ENCODE measurements around the gene COL15A1.

The COL15A1 gene

DNA sequence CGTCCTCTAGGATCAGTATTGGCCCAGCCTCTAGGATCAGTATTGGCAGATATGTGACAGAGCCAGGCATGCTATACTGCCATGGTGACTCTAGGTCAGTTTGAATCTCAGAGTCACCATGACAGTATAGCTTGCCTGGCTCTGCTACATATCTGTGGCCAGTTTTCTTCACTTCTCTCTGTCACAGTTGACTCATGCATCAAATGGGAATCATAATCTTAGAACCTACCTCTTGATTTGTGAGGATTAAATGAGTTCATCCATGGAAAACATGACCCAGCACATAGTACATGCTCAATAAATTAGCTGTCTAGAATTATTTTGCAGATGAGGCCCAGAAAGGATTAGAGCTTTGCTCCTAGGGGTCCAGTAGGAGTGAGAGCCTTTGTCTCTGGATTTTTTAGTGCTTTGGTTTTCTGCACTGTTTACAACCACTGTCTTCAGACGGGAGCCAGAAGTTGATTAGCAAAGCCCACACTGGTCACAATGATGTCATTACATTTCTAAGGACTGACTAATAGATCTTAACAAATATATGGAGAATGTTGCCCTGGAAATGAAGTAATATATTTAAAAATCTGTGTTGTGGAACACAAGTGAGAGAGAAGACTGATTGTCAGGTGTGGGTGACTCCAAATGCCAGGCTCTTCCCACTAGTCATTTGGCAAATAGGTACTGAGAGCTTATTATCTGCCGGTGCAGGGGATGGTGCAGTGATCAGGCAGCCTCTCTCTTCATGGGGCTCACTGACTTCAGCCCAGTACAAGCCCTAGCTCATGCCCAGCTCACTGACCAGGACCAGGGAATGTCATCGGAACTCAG, 76.0 kb downstream of the COL15A1 start:
- in situ Hi-C loops (cut with HindIII; ENCODE audit: low pct_ligation_motif_present, low pct_unique_long_range_greater_than_20kb, low sequenced_read_pairs): no loop called here
- DNase-seq: no peak

DNA sequence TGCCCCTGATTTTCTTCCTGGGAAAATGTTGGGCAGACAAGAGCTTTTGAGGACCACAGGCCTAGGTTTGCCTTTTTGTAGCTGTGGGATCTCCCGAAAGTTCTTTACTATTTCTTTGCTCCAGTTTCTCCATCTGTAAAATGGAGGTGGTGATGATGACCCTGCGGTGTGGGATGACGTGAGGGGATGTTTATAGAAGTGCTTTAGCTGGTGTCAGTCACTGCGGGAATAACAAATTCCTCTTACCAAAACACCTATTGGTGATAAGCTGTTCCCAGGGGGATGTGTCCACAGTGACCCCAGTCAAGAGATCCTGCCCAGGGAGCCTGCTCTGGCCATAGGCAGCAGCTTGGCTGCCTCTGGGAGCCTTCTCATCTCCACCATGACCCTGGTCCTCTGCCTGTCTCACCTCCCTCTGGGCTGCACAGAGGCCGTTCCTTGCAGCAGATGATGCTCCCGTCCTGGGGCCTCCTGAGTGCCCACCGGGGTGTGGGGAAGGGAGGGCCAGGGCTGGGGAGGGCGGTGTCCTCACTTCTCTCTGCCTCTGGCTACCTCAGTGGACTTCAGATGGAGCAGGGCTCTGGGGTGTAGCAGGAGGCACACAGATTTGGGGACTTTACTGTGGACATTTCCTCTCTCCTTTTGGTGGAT, 77.2 kb downstream of the COL15A1 start:
- in situ Hi-C loops (cut with HindIII; ENCODE audit: low pct_ligation_motif_present, low pct_unique_long_range_greater_than_20kb, low sequenced_read_pairs): no loop called here

DNA sequence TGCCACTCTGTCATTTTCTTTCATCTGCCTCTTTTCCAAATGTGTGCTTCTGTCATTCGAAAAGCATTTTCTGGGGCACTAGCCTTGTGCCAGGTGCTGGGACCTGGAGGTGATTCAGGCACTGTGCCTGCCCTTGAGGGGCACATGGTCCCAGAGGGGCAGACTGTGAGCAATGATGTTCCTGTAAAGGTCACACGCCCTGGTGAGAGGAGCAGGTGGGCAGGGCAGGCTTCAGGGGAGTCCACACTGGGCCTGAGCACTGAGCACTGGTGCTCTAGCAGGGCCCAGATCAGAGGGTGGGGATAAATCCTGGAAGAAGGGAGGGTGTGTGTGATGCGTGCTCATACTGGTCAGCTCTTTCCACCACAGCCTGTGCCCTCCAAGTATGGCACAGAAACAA, 77.8 kb downstream of the COL15A1 start:
- DNase-seq: no peak
- in situ Hi-C loops (cut with HindIII; ENCODE audit: low pct_ligation_motif_present, low pct_unique_long_range_greater_than_20kb, low sequenced_read_pairs): no loop called here

More for the DNA sequence above, 77.2 kb downstream of the COL15A1 start:
- DNase-seq: no peak

DNA sequence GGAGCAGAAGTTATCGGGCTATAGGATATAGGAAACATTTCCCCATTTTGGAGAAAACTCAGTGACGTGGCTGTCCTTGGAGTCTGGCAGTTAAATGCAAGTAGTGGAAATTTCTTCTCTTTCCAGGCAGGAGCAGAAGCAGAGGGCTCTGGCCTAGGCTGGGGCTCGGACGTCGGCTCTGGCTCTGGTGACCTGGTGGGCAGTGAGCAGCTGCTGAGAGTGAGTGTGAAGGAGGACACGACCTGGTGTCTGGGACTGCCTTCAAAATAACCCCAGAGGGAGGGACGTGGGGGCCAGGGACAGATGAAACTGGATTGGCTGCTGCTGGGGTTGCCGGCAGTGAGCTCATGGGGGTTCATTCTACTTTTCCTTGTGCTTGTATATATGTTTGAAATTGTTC, 79.5 kb downstream of the COL15A1 start:
- in situ Hi-C loops (cut with HindIII; ENCODE audit: low pct_ligation_motif_present, low pct_unique_long_range_greater_than_20kb, low sequenced_read_pairs): no loop called here
- no peak for DNase-seq

DNA sequence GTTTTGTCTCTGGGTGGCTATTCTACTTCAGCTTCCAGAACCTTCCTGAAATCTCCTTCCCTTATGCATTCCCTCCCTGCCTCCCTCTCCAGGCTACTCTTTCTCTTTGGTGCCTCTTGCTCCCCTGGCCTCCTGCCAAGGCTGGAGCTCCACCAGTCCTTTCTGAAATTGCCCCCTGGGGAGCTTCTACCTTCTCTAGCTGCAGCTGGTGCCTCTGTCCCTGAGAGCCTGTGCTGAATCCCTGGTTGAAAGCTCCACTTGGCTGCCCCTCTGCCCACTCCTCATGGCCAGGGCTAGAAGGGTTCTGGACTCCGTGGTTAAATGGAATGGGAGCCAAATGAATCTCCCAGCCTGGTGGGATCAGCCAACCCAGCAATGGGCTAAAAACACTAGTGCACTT, 80.1 kb downstream of the COL15A1 start:
- in situ Hi-C loops (cut with HindIII; ENCODE audit: low pct_ligation_motif_present, low pct_unique_long_range_greater_than_20kb, low sequenced_read_pairs): no loop called here
- DNase-seq: no peak

DNA sequence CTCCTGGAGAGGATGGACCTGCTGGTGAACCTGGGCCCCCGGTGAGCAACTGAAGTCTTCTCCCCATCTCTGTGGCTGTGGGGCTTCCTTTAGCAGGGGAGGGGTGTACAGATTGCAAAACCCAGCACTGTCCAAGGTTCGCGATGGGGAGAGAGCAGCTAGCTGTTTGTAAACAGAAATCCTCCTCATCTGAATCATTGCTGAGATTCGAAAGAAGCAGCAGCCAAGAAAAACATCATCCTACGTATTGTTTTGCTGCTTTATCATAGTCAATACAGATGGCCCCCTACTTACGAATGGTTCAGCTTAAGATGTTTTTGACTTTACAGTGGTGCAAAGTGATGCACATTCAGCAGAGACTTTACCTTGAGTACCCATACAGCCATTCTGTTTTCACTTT, 81.3 kb downstream of the COL15A1 start:
- in situ Hi-C loops (cut with HindIII; ENCODE audit: low pct_ligation_motif_present, low pct_unique_long_range_greater_than_20kb, low sequenced_read_pairs): no loop called here
- no peak for DNase-seq

DNA sequence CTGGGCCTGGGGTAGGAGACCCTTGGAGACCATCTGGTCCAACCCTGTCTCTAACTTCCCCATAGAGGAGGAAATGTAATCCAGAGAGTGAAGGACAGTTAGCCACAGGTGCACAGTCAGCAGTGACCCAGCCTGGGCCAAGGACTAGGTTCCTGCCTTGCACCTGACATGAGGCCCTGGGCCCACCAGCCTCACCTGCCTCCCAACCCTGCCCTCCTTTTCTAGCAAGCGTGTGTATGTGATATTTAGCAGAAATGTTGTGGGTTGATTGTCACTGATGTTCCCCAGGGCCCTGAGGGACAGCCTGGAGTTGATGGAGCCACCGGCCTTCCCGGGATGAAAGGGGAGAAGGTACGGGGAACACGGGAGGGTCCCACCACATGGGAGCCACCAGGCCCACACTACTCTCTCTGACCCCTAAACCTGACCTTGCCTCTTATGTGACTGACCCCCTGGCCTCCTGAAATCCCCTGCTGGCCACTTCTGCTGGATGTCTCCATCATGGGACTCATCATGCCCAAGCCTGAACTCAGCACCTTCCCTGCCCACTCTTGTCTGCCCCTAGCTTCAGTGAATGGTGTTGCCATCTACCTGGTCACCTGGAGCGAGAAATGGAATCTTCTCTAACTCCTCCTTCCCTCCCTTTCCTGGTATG, 82.0 kb downstream of the COL15A1 start:
- no peak for DNase-seq
- in situ Hi-C loops (cut with HindIII; ENCODE audit: low pct_ligation_motif_present, low pct_unique_long_range_greater_than_20kb, low sequenced_read_pairs): no loop called here

DNA sequence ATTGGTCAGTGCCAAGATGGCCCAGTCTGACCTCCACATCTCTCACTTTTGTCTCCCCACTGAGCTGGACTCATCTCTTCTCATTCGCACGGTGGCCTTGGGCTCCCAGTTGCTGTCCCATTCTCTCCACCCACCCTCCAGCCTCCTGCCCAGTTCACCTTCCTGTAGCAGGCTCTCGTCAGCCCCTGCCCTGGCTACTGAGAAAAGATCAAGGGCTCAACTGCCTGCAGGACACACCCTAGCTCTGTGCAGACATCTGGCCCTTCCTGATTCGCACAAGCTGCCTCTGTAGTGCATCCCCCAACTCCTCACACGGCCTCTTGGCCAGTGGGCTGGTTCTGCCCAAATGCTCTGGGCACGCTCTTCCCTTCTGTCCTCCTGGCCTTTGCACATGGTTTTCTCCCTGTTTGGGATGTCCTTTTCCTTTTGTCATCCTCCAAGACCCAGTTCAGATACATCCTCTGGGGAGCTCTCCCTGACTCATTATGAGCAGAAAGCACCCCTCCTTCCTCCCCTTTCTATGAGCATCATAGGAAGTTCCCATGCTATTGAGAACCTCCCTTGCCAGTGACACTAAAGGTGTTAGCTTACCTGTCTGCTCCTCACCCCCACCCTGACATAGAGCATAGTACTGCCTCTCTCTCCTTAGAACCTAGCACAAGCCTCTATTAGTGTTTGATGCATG, 82.7 kb downstream of the COL15A1 start:
- in situ Hi-C loops (cut with HindIII; ENCODE audit: low pct_ligation_motif_present, low pct_unique_long_range_greater_than_20kb, low sequenced_read_pairs): no loop called here

DNA sequence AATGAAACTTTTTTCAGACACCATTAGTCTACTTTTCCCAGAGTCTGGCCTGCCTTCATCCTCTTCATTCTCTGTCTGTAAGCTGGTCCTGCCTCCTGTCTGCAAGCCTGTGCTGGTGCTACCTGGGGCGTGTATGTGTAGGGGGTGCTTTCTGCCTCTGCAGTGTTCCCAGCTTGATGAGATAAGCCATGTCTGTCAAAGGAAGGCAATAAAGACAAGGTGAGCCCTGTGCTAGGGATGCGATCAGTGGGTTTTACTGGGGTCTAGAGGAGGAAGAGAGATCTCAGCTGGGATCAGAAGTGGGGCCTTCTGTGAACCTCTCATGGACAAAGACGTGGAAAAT, 83.2 kb downstream of the COL15A1 start:
- in situ Hi-C loops (cut with HindIII; ENCODE audit: low pct_ligation_motif_present, low pct_unique_long_range_greater_than_20kb, low sequenced_read_pairs): no loop called here
- no peak for DNase-seq

More for the DNA sequence above, 82.7 kb downstream of the COL15A1 start:
- DNase-seq: no peak

DNA sequence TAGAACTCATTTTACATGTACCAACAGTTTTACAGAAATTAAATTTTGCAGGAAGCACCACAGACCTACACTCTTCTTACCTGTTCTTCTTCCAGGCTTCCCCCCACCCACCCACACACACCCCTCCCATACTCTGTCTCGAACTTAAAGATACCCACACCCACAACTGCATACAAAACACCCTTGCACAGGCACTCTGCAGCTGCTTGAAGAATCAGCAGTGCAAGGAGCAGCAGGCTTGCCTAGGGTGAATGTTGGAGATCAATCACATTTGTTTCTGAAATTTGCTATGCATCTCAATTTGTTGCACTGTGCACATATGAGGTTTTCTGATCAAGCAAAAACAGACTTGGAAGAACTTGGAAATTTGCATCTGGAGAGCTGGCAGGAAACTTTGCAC, 83.7 kb downstream of the COL15A1 start:
- in situ Hi-C loops (cut with HindIII; ENCODE audit: low pct_ligation_motif_present, low pct_unique_long_range_greater_than_20kb, low sequenced_read_pairs): no loop called here
- no peak for DNase-seq

DNA sequence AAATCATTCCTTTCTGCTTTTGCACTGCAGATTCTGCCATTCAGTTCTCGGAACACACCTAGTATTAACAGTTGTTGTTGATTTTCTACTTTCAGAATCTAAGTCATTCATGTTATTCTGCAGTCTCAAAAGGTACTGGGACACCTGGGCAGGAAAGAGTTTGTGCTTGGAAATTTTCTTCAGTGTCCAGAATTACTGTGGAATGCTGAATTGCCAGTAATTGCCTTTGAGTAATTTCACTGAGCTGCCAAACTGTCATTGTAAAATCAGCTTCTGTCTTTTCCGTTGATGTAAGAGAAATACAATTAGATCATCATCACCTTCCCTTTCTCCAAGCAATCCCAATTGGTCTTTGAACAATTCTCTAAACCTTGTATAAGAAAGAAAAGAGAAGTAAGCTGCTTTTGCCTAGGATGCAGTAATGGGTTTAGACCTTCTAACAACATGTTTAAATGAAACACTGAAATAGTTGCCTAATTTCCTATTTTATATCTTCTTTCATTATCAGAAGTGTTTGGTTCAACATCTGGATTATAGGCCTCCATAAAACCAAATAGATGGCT, 85.5 kb downstream of the COL15A1 start:
- in situ Hi-C loops (cut with HindIII; ENCODE audit: low pct_ligation_motif_present, low pct_unique_long_range_greater_than_20kb, low sequenced_read_pairs): no loop called here
- no peak for DNase-seq

DNA sequence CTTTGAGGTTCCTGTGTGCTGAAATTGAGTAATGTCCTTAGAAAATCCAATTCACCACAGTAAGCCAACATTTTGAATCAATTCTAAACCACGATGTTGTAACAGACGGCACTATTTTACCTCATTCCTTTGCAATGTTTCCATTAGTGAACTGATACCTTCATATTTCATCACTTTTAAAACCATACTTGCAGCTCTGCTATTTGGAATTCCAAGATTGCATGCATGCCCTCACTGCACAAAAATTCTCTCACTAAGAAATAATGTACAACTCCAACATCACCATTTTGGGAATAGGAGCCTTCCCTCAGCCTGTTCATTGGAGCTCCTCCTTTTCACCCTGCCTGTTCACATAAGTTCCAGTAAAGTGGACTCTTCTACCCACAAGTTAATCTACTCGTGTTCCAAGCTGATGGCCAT, 86.4 kb downstream of the COL15A1 start:
- in situ Hi-C loops (cut with HindIII; ENCODE audit: low pct_ligation_motif_present, low pct_unique_long_range_greater_than_20kb, low sequenced_read_pairs): no loop called here
- DNase-seq: no peak

DNA sequence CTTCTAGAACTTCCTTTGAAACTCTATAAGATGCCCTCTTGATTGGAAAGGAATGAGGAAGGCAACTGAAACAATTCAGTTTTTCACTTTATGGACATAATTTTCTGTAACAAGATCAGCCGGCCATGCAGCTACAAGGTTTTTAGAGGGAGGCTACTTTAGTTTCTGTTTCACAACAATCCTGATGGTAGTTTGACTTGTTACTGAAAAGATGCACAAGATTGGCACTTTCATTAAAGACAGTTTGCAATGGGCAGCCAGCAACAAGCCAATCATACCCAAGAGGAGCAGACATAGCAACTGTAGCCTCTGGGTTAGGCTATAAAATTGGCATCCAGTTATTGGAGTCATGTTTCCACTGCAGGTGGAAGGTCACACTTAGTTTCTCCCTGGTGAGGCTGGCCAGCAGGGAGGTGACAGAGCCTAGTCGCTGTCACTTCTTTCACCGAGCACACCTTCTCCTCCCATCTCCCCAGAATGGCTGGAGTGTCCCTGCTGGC, 87.0 kb downstream of the COL15A1 start:
- no peak for DNase-seq
- in situ Hi-C loops (cut with HindIII; ENCODE audit: low pct_ligation_motif_present, low pct_unique_long_range_greater_than_20kb, low sequenced_read_pairs): no loop called here

DNA sequence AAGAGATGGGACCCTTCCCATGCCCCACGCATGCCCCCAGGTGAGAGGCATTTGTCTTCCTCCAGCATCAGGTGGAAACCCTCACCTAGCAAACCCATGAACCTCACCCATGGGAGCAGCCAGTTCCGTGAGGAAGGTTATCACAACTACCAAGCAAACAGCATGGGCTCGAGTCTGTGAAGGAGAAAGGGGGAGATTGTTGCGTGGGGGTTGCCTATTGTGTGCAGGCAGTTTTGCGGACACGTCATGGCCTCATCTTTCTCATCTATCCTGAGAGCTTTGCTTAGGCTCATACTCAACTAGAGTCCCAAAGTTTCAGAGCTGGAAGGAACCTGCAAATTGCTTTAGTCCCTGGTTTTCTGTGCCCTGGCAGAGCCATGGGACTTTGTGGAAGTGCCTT, 87.6 kb downstream of the COL15A1 start:
- in situ Hi-C loops (cut with HindIII; ENCODE audit: low pct_ligation_motif_present, low pct_unique_long_range_greater_than_20kb, low sequenced_read_pairs): no loop called here

DNA sequence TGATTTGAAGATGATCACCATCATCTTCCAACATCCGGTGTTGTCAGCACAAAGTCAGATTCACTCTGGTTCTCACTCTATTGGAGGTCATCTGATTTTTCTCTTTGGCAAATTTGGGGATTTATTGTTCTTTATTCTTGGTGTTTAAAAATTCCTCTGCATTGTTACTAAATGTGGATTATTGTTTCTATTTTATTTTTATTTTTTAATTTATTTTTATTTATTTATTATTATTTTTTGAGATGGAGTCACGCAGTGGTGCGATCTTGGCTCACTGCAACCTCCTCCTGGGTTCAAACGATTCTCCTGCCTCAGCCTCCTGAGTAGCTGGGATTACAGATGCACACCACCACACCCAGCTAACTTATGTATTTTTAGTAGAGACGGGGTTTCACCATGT, 88.3 kb downstream of the COL15A1 start:
- DNase-seq: no peak
- in situ Hi-C loops (cut with HindIII; ENCODE audit: low pct_ligation_motif_present, low pct_unique_long_range_greater_than_20kb, low sequenced_read_pairs): no loop called here

More for the DNA sequence above, 87.6 kb downstream of the COL15A1 start:
- DNase-seq: no peak

DNA sequence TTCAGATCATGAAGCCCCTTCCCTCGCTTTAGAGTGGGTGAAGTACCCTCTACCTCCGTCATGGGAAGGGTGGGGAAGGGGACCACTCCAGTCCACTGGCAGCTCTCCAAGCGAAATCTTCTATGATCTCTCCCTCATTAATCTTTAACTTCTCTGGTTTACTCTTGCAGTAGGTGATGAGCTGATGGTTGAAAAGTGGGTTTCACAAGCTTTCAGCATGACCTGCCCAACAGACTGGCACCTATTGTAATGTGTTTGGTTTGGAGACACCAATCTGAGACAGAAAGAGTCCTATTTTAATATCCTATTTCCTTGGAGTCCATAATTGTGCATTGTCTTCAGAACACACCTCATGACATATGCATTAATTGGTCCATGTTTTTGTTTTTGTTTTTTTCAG, 90.4 kb downstream of the COL15A1 start:
- in situ Hi-C loops (cut with HindIII; ENCODE audit: low pct_ligation_motif_present, low pct_unique_long_range_greater_than_20kb, low sequenced_read_pairs): no loop called here
- DNase-seq: no peak

DNA sequence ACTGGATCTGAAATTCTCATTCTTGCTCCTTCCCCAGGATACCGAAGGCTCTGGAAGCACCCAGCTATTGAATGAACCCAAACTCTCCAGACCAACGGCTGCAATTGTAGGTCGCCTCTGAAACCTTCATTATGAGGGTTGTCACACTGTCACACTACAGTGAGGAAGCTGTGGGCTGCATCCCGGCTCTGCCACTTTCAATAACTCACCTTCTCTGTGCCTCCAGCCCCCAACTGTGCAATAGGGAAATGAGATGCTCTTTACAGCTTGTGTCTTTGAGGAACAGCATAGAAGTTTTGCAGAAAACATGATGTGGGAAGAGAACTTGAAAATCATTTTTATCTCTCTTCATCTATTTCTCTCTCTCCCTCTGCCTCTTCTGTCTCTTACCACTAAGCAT, 91.6 kb downstream of the COL15A1 start:
- in situ Hi-C loops (cut with HindIII; ENCODE audit: low pct_ligation_motif_present, low pct_unique_long_range_greater_than_20kb, low sequenced_read_pairs): no loop called here

DNA sequence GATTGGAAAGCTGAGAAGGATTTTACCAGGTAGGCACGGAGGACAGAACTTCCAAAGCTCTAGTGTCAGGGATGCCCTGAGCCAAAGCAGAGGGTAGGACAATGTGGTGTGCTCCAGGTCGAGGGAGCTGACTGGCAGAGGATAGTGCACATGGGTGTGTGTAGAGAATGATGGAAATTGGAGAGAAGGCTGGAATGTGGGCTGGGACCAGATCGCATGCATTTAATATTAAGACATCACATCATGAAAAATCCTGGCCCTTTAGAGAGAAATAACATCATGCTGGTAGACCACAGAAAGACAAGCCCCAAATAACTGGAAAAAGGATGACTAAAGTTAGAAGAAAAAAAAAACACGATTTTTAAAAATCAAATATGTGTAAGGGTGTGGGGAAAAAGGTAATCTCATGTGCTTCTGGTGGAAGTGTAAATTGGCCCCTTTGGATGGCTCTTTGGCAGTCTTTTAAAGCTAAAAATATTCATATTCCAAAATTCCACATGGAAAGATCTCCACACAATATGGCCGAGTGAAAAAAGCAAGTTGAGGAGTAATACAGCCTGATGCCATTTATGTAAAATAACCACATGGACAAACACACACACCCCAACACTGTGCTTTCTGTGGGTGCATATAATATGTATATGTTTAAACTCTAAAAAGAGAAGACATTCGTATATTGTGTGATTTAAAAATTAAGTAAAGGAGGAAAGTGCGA, 94.2 kb downstream of the COL15A1 start:
- in situ Hi-C loops (cut with HindIII; ENCODE audit: low pct_ligation_motif_present, low pct_unique_long_range_greater_than_20kb, low sequenced_read_pairs): no loop called here
- DNase-seq: no peak

More for the DNA sequence above, 91.6 kb downstream of the COL15A1 start:
- no peak for DNase-seq
